Astrocyte (in vitro differentiated cells and primary cell): ENCODE measurements around the gene EPS8.

ENCODE experiments used
- CTCF ChIP-seq: IDR thresholded peaks from 2 replicates; pipeline ENCODE4 v1.5.1; 2011; ENCODE audit warnings: low read depth, mild to moderate bottlenecking, inconsistent platforms, low read length, moderate library complexity; ENCODE audit not compliant: insufficient read depth
- EZH2 ChIP-seq: IDR thresholded peaks from 2 replicates; pipeline ENCODE4 v1.6.1; 2012; ENCODE audit warnings: mild to moderate bottlenecking, low read length, inconsistent platforms; ENCODE audit not compliant: insufficient read depth

- TF ChIP-seq CTCF (no peak), EZH2 (no peak)
Measured at GRCh38 chr12:15634010-15634683, 155.0 kb downstream of the EPS8 start.
